ENCODE measurements around the gene OR51A7.
"Not testable (repeated sequence)": the region's sequence is repeated elsewhere in the genome, so short reads cannot be mapped to it uniquely, and the experiment has no call there.

The OR51A7 gene

GRCh38 chr11:4903484-4903883 is at the start of gene OR51A7:
OR51A7 (plus strand) TSS chr11:4903783; CDS start chr11:4907370, 3,587 bp downstream.
- DNase-seq (ENCODE audit: low read depth), result no peak

GRCh38 chr11:4854286-4854685 is 49.3 kb upstream of the OR51A7 start:
- not testable (repeated sequence) for DNase-seq (ENCODE audit: low read depth)

- no peak for DNase-seq (ENCODE audit: low read depth)
These were observed 40.9 kb upstream of the OR51A7 start for GRCh38 chr11:4862447-4863236.

- DNase-seq (ENCODE audit: low read depth), result no peak
These were observed 39.7 kb upstream of the OR51A7 start for GRCh38 chr11:4863876-4864275.

- DNase-seq (ENCODE audit: low read depth), result no peak
These were observed 37.7 kb upstream of the OR51A7 start for GRCh38 chr11:4865855-4866254.

- no peak for DNase-seq (ENCODE audit: low read depth)
These were observed 22.4 kb upstream of the OR51A7 start for GRCh38 chr11:4881188-4881587.

GRCh38 chr11:4881860-4882500 is 21.6 kb upstream of the OR51A7 start, which contains the start of gene OR51T1:
OR51T1 (plus strand) TSS chr11:4881900; CDS start chr11:4881900, 0 bp downstream.
- DNase-seq (ENCODE audit: low read depth), result no peak

GRCh38 chr11:4882543-4882942 is 21.0 kb upstream of the OR51A7 start:
- no peak for DNase-seq (ENCODE audit: low read depth)

- no peak for DNase-seq (ENCODE audit: low read depth)
These were observed 19.2 kb upstream of the OR51A7 start for GRCh38 chr11:4884361-4884760.

- DNase-seq (ENCODE audit: low read depth), result no peak
These were observed 17.4 kb upstream of the OR51A7 start for GRCh38 chr11:4886186-4886585.

GRCh38 chr11:4887591-4887990 is 16.0 kb upstream of the OR51A7 start:
- DNase-seq (ENCODE audit: low read depth), result no peak

GRCh38 chr11:4890279-4890678 is 13.3 kb upstream of the OR51A7 start:
- DNase-seq (ENCODE audit: low read depth), result no peak

- DNase-seq (ENCODE audit: low read depth), result no peak
These were observed 11.5 kb upstream of the OR51A7 start for GRCh38 chr11:4891996-4892640.

- no peak for DNase-seq (ENCODE audit: low read depth)
These were observed 13.0 kb downstream of the OR51A7 start for GRCh38 chr11:4916581-4916980.

GRCh38 chr11:4919250-4919649 is 15.7 kb downstream of the OR51A7 start, which contains the start of gene OR51G2:
OR51G2 (minus strand) TSS chr11:4919350; CDS start chr11:4915663, 3,687 bp downstream.
- no peak for DNase-seq (ENCODE audit: low read depth)

GRCh38 chr11:4921796-4922195 is 18.2 kb downstream of the OR51A7 start:
- no peak for DNase-seq (ENCODE audit: low read depth)

- no peak for DNase-seq (ENCODE audit: low read depth)
These were observed 18.7 kb downstream of the OR51A7 start for GRCh38 chr11:4922304-4922703.

- DNase-seq (ENCODE audit: low read depth), result no peak
These were observed 20.7 kb downstream of the OR51A7 start, which contains the start of gene OR51G1 for GRCh38 chr11:4924239-4924638. OR51G1 (minus strand) TSS chr11:4924339; CDS start chr11:4924339, 0 bp downstream.

GRCh38 chr11:4926608-4927007 is 23.0 kb downstream of the OR51A7 start:
- no peak for DNase-seq (ENCODE audit: low read depth)

GRCh38 chr11:4932751-4933150 is 29.2 kb downstream of the OR51A7 start:
- DNase-seq (ENCODE audit: low read depth), result no peak

GRCh38 chr11:4936745-4937144 is 33.2 kb downstream of the OR51A7 start:
- DNase-seq (ENCODE audit: low read depth), result no peak

GRCh38 chr11:4947505-4947904 is 43.9 kb downstream of the OR51A7 start, which contains the start of gene OR51A4:
OR51A4 (minus strand) TSS chr11:4947605; CDS start chr11:4947100, 505 bp downstream.
- DNase-seq (ENCODE audit: low read depth), result no peak

- not testable (repeated sequence) for DNase-seq (ENCODE audit: low read depth)
These were observed 52.0 kb downstream of the OR51A7 start, which contains the start of gene OR51A2 for GRCh38 chr11:4955613-4956012. OR51A2 (minus strand) TSS chr11:4955713; CDS start chr11:4955713, 0 bp downstream.

All from stimulated activated CD4-positive, alpha-beta T cell treated with anti-CD3 and anti-CD28 coated beads, Interleukin-2, amount 100 ng/mL, for 4 hours (primary cell).